ENCODE data around the gene STAT2.

The STAT2 gene

DNA sequence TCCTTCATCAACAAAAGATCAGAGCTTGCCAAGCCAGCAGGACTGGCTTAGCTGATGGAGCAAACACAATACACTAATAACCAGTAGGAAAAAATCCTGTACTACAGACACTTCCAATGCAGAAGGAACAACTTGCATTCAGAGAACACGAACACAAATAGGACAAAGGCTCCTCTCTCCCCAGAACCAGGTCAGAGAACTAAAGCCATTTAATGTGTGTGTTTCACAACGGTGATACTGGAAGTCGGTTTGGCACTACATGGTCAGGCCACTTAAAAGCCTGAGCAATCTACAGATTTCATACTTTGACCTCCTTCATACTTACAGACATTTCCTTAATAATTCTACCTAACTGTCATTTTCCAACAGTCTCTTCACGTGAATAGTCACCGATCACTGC lies 66.1 kb downstream of the STAT2 start:
- DNase-seq (ENCODE audit: low spot score): no peak
